HepG2 (cell line): ENCODE data around the gene LAG3. TPM values are rescaled to one million over a fixed set of nuclear protein-coding genes. Genes with fewer than 3 reads are reported as not detected.

Experiments used
- AKAP8 ChIP-seq: sonication (generic); formaldehyde crosslinking; IDR thresholded peaks from 2 replicates; pipeline ENCODE4 v1.5.1; 2020; ENCODE audit warnings: mild to moderate bottlenecking, missing genetic modification reagents
- BORCS8-MEF2B ChIP-seq: sonication (generic); formaldehyde crosslinking; IDR thresholded peaks from 2 replicates; pipeline ENCODE4 v1.8.0; 2022; ENCODE audit warnings: mild to moderate bottlenecking, missing genetic modification reagents
- FOSL2 ChIP-seq: sonication (generic); formaldehyde crosslinking; IDR thresholded peaks from 2 replicates; pipeline ENCODE4 v1.4.0; 2020; ENCODE audit warnings: missing genetic modification reagents
- GPN1 ChIP-seq: sonication (generic); formaldehyde crosslinking; IDR thresholded peaks from 2 replicates; pipeline ENCODE4 v1.5.1; 2020; ENCODE audit warnings: missing genetic modification reagents, borderline replicate concordance
- KAT7 ChIP-seq: IDR thresholded peaks from 2 replicates; pipeline ENCODE4 v1.6.1; 2018; ENCODE audit warnings: borderline replicate concordance, missing compliant biosample characterization
- MIXL1 ChIP-seq: IDR thresholded peaks from 2 replicates; pipeline ENCODE4 v1.6.1; 2016
- ZKSCAN8 ChIP-seq: IDR thresholded peaks from 2 replicates; pipeline ENCODE4 v1.6.1; 2016; ENCODE audit warnings: borderline replicate concordance, missing genetic modification reagents, missing compliant biosample characterization
- ZNF235 ChIP-seq: sonication (generic); formaldehyde crosslinking; IDR thresholded peaks from 2 replicates; pipeline ENCODE4 v1.8.1; 2023; ENCODE audit warnings: mild to moderate bottlenecking, missing genetic modification reagents, borderline replicate concordance
- ZNF337 ChIP-seq: sonication (generic); formaldehyde crosslinking; IDR thresholded peaks from 2 replicates; pipeline ENCODE4 v1.5.1; 2020; ENCODE audit warnings: missing genetic modification reagents, low read depth, mild to moderate bottlenecking, borderline replicate concordance
- ZNF564 ChIP-seq: sonication (generic); formaldehyde crosslinking; IDR thresholded peaks from 2 replicates; pipeline ENCODE4 v1.8.1; 2023; ENCODE audit warnings: mild to moderate bottlenecking, missing genetic modification reagents
- ZNF589 ChIP-seq: sonication (generic); formaldehyde crosslinking; conservative IDR thresholded peaks from 2 replicates; pipeline ENCODE4 v1.8.0; 2022; ENCODE audit warnings: mild to moderate bottlenecking, moderate library complexity, missing genetic modification reagents
- ZNF839 ChIP-seq: sonication (generic); formaldehyde crosslinking; IDR thresholded peaks from 2 replicates; pipeline ENCODE4 v1.4.0; 2020; ENCODE audit warnings: missing genetic modification reagents, mild to moderate bottlenecking, borderline replicate concordance
- ZNF878 ChIP-seq: sonication (generic); formaldehyde crosslinking; IDR thresholded peaks from 2 replicates; pipeline ENCODE4 v1.8.1; 2023; ENCODE audit warnings: mild to moderate bottlenecking, missing genetic modification reagents, moderate library complexity
- polyA plus RNA-seq, 8 experiments: library from polyadenylated mRNA; depleted of rRNA in 3 of 8; stranded (reverse) in 7 of 8; unstranded in 1 of 8; fragments of >200 nt; fragmentation: Illumina TruSeq in 4 of 8; extraction: Trizol in 4 of 8; gene quantifications; 2 replicates each; pipeline versions ENCODE4 v1.2.1 to v1.2.3, GENCODE V29; 2011 to 2016; ENCODE audit warnings: low read depth in 4 of 8, missing spikeins in 1 of 8, mixed read lengths in 1 of 8; ENCODE audit not compliant: insufficient read depth in 1 of 8
- total RNA-seq, 5 experiments: library from RNA; depleted of rRNA; stranded (reverse); fragments of >200 nt; fragmentation: Illumina TruSeq; extraction: Trizol; gene quantifications; 2 replicates each; pipeline ENCODE4 v1.2.3, GENCODE V29; 2016; ENCODE audit warnings: low read depth in 1 of 5
- TF ChIP-seq, protein P1 (sequence below): sonication (generic); formaldehyde crosslinking; IDR thresholded peaks from 2 replicates; pipeline ENCODE4 v1.8.0; 2022; ENCODE audit warnings: missing genetic modification reagents, mild to moderate bottlenecking, borderline replicate concordance
- TF ChIP-seq, protein P2 (sequence below): sonication (generic); formaldehyde crosslinking; IDR thresholded peaks from 2 replicates; pipeline ENCODE4 v1.5.0; 2020; ENCODE audit warnings: mild to moderate bottlenecking, missing genetic modification reagents
- TF ChIP-seq, protein P3 (sequence below): IDR thresholded peaks from 2 replicates; pipeline ENCODE4 v1.6.1; 2016; ENCODE audit warnings: low read depth, missing genetic modification reagents, missing compliant biosample characterization
- TF ChIP-seq, protein P4 (sequence below): sonication (generic); formaldehyde crosslinking; IDR thresholded peaks from 2 replicates; pipeline ENCODE4 v1.5.0; 2020; ENCODE audit warnings: missing genetic modification reagents, mild to moderate bottlenecking, borderline replicate concordance

The LAG3 gene
- total and polyA plus RNA-seq, 2 of the 13 experiments (the other 11 are each of a cell fraction or from before 2014, with no cell fraction given) = 0.11 to 0.26 TPM

DNA sequence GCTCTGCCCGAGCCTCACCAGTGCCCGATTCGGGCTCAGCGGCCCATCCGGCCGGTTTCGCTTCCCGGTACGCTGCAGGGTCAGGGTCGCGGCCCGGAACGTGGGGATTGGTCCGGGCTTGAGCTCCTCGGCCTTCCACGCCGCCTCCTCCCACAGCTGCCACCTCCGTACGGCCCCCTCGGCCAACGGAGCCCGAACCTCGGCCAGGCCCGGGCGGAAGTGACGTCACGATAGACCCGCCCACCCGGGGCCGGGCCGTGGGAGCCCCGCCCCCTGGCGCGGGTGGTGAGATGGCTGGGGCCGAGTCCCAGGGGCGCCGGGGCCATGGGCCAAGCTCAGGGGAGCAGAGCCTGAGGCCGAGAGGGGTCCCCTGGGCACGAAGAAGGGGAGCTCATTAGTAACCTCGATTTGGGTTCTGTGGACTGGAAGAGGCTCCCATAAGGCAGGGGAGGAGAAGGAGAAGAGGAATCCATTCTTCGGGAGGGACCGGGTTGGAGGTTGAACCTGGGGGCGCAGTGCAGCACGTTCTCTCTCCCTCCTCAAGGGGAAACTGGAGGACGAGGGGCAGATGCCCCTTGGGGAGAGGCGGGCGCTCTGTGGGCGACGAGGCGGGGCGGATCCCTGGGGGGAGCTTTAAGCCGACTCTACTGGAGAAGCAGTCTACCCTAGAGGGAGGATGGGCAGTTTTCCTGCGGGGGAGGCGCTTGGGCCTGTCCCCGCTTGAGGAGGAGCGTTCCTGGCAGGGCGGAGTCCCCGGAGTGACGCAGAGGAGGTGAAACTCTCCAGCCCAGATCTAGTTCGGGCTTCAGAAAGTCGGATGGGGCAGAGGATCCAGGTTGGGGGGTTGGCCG, 19.2 kb upstream of the LAG3 start, which contains the start of gene MLF2 (continued):
- TF ChIP-seq, protein P1, sequence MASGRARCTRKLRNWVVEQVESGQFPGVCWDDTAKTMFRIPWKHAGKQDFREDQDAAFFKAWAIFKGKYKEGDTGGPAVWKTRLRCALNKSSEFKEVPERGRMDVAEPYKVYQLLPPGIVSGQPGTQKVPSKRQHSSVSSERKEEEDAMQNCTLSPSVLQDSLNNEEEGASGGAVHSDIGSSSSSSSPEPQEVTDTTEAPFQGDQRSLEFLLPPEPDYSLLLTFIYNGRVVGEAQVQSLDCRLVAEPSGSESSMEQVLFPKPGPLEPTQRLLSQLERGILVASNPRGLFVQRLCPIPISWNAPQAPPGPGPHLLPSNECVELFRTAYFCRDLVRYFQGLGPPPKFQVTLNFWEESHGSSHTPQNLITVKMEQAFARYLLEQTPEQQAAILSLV (CRISPR knock-in tag) = no peak
- peak; percentile 34; the same call in 1 of the 2 replicates for TF ChIP-seq ZKSCAN8
- TF ChIP-seq ZNF337 (CRISPR knock-in tag) = peak; percentile 80; the same call in 1 of the 2 replicates
- TF ChIP-seq AKAP8 = no peak
- TF ChIP-seq, protein P2, sequence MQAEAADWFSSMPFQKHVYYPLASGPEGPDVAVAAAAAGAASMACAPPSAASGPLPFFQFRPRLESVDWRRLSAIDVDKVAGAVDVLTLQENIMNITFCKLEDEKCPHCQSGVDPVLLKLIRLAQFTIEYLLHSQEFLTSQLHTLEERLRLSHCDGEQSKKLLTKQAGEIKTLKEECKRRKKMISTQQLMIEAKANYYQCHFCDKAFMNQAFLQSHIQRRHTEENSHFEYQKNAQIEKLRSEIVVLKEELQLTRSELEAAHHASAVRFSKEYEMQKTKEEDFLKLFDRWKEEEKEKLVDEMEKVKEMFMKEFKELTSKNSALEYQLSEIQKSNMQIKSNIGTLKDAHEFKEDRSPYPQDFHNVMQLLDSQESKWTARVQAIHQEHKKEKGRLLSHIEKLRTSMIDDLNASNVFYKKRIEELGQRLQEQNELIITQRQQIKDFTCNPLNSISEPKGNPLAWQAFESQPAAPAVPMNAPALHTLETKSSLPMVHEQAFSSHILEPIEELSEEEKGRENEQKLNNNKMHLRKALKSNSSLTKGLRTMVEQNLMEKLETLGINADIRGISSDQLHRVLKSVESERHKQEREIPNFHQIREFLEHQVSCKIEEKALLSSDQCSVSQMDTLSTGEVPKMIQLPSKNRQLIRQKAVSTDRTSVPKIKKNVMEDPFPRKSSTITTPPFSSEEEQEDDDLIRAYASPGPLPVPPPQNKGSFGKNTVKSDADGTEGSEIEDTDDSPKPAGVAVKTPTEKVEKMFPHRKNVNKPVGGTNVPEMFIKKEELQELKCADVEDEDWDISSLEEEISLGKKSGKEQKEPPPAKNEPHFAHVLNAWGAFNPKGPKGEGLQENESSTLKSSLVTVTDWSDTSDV (CRISPR knock-in tag) = 0 out of 2 replicates have a peak, but pooled peaks have one; percentile 18
- peak; percentile 36; the same call in 1 of the 2 replicates for TF ChIP-seq MIXL1 (CRISPR knock-in tag)
- TF ChIP-seq BORCS8-MEF2B (CRISPR knock-in tag) = peak; percentile 62; the same call in 1 of the 2 replicates
- peak; percentile 58; the same call in 1 of the 2 replicates for TF ChIP-seq ZNF589
- peak; percentile 37 for TF ChIP-seq FOSL2 (CRISPR knock-in tag)
- 0 out of 2 replicates have a peak, but pooled peaks have one; percentile 57 for TF ChIP-seq ZNF839 (CRISPR knock-in tag)
- TF ChIP-seq, protein P3, sequence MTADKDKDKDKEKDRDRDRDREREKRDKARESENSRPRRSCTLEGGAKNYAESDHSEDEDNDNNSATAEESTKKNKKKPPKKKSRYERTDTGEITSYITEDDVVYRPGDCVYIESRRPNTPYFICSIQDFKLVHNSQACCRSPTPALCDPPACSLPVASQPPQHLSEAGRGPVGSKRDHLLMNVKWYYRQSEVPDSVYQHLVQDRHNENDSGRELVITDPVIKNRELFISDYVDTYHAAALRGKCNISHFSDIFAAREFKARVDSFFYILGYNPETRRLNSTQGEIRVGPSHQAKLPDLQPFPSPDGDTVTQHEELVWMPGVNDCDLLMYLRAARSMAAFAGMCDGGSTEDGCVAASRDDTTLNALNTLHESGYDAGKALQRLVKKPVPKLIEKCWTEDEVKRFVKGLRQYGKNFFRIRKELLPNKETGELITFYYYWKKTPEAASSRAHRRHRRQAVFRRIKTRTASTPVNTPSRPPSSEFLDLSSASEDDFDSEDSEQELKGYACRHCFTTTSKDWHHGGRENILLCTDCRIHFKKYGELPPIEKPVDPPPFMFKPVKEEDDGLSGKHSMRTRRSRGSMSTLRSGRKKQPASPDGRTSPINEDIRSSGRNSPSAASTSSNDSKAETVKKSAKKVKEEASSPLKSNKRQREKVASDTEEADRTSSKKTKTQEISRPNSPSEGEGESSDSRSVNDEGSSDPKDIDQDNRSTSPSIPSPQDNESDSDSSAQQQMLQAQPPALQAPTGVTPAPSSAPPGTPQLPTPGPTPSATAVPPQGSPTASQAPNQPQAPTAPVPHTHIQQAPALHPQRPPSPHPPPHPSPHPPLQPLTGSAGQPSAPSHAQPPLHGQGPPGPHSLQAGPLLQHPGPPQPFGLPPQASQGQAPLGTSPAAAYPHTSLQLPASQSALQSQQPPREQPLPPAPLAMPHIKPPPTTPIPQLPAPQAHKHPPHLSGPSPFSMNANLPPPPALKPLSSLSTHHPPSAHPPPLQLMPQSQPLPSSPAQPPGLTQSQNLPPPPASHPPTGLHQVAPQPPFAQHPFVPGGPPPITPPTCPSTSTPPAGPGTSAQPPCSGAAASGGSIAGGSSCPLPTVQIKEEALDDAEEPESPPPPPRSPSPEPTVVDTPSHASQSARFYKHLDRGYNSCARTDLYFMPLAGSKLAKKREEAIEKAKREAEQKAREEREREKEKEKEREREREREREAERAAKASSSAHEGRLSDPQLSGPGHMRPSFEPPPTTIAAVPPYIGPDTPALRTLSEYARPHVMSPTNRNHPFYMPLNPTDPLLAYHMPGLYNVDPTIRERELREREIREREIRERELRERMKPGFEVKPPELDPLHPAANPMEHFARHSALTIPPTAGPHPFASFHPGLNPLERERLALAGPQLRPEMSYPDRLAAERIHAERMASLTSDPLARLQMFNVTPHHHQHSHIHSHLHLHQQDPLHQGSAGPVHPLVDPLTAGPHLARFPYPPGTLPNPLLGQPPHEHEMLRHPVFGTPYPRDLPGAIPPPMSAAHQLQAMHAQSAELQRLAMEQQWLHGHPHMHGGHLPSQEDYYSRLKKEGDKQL (CRISPR knock-in tag) = no peak
- peak; percentile 19 for TF ChIP-seq KAT7 (CRISPR knock-in tag)
- TF ChIP-seq ZNF564 (CRISPR knock-in tag) = no peak
- 0 out of 2 replicates have a peak, but pooled peaks have one; percentile 46 for TF ChIP-seq GPN1 (CRISPR knock-in tag)
- no peak; the same call in 1 of the 2 replicates for TF ChIP-seq ZNF878 (CRISPR knock-in tag)
- TF ChIP-seq, protein P4, sequence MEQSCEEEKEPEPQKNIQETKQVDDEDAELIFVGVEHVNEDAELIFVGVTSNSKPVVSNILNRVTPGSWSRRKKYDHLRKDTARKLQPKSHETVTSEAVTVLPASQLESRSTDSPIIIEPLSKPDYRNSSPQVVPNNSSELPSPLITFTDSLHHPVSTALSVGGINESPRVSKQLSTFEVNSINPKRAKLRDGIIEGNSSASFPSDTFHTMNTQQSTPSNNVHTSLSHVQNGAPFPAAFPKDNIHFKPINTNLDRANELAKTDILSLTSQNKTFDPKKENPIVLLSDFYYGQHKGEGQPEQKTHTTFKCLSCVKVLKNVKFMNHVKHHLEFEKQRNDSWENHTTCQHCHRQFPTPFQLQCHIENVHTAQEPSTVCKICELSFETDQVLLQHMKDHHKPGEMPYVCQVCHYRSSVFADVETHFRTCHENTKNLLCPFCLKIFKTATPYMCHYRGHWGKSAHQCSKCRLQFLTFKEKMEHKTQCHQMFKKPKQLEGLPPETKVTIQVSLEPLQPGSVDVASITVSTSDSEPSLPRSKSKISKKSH = no peak; the same call in 1 of the 2 replicates
- TF ChIP-seq ZNF235 (CRISPR knock-in tag) = peak; percentile 59; the same call in 1 of the 2 replicates
